HepG2 (cell line): Measurements from ENCODE around the gene TEX19. TPM values are rescaled to one million over a fixed set of nuclear protein-coding genes. Genes with fewer than 3 reads are reported as not detected.

Experiments
- AGO1 ChIP-seq: fragments of 200-400 bp; formaldehyde crosslinking; IDR thresholded peaks from 2 replicates; pipeline ENCODE4 v1.6.1; 2017; ENCODE audit warnings: mild to moderate bottlenecking, low read depth, low read length, moderate library complexity; ENCODE audit not compliant: poor library complexity, severe bottlenecking
- BCL6 ChIP-seq: IDR thresholded peaks from 2 replicates; pipeline ENCODE4 v1.6.1; 2016; ENCODE audit warnings: missing genetic modification reagents, missing compliant biosample characterization
- HIVEP1 ChIP-seq: sonication (generic); formaldehyde crosslinking; IDR thresholded peaks from 2 replicates; pipeline ENCODE4 v1.4.0; 2020; ENCODE audit warnings: mild to moderate bottlenecking, missing genetic modification reagents
- HMGXB3 ChIP-seq: sonication (generic); formaldehyde crosslinking; IDR thresholded peaks from 2 replicates; pipeline ENCODE4 v1.4.0; 2020; ENCODE audit warnings: missing genetic modification reagents, borderline replicate concordance
- KLF6 ChIP-seq: IDR thresholded peaks from 2 replicates; pipeline ENCODE4 v1.8.0; 2016; ENCODE audit warnings: missing biosample characterization, missing genetic modification reagents
- RBFOX2 ChIP-seq: fragments of 200-400 bp; formaldehyde crosslinking; IDR thresholded peaks from 2 replicates; pipeline ENCODE4 v1.6.1; 2017; ENCODE audit warnings: low read depth, mild to moderate bottlenecking, low read length
- ZBTB21 ChIP-seq: sonication (generic); formaldehyde crosslinking; IDR thresholded peaks from 2 replicates; pipeline ENCODE4 v1.4.0; 2020; ENCODE audit warnings: missing genetic modification reagents
- ZC3H4 ChIP-seq: sonication (generic); formaldehyde crosslinking; IDR thresholded peaks from 2 replicates; pipeline ENCODE4 v1.4.0; 2020; ENCODE audit warnings: missing genetic modification reagents, borderline replicate concordance
- ZKSCAN8 ChIP-seq: IDR thresholded peaks from 2 replicates; pipeline ENCODE4 v1.6.1; 2016; ENCODE audit warnings: borderline replicate concordance, missing genetic modification reagents, missing compliant biosample characterization
- ZNF136 ChIP-seq: sonication (generic); formaldehyde crosslinking; IDR thresholded peaks from 2 replicates; pipeline ENCODE4 v1.8.1; 2022; ENCODE audit warnings: low read depth, mild to moderate bottlenecking, moderate library complexity, missing genetic modification reagents
- ZNF256 ChIP-seq: sonication (generic); formaldehyde crosslinking; conservative IDR thresholded peaks from 2 replicates; pipeline ENCODE4 v1.4.0; 2020; ENCODE audit warnings: missing genetic modification reagents
- ZNF335 ChIP-seq: sonication (generic); formaldehyde crosslinking; IDR thresholded peaks from 2 replicates; pipeline ENCODE4 v1.4.0; 2020; ENCODE audit warnings: missing genetic modification reagents
- ZNF572 ChIP-seq: sonication (generic); formaldehyde crosslinking; IDR thresholded peaks from 2 replicates; pipeline ENCODE4 v1.5.1; 2020; ENCODE audit warnings: mild to moderate bottlenecking, missing genetic modification reagents
- polyA plus RNA-seq, 8 experiments: library from polyadenylated mRNA; depleted of rRNA in 3 of 8; stranded (reverse) in 7 of 8; unstranded in 1 of 8; fragments of >200 nt; fragmentation: Illumina TruSeq in 4 of 8; extraction: Trizol in 4 of 8; gene quantifications; 2 replicates each; pipeline versions ENCODE4 v1.2.1 to v1.2.3, GENCODE V29; 2011 to 2016; ENCODE audit warnings: low read depth in 4 of 8, missing spikeins in 1 of 8, mixed read lengths in 1 of 8; ENCODE audit not compliant: insufficient read depth in 1 of 8
- total RNA-seq, 5 experiments: library from RNA; depleted of rRNA; stranded (reverse); fragments of >200 nt; fragmentation: Illumina TruSeq; extraction: Trizol; gene quantifications; 2 replicates each; pipeline ENCODE4 v1.2.3, GENCODE V29; 2016; ENCODE audit warnings: low read depth in 1 of 5
- TF ChIP-seq, protein P1 (sequence below): IDR thresholded peaks from 2 replicates; pipeline ENCODE4 v1.6.1; 2016; ENCODE audit warnings: low read depth, borderline replicate concordance
- TF ChIP-seq, protein P2 (sequence below): sonication (generic); formaldehyde crosslinking; IDR thresholded peaks from 2 replicates; pipeline ENCODE4 v1.8.0; 2022; ENCODE audit warnings: mild to moderate bottlenecking, missing genetic modification reagents
- TF ChIP-seq, protein P3 (sequence below): sonication (generic); formaldehyde crosslinking; IDR thresholded peaks from 2 replicates; pipeline ENCODE4 v1.4.0; 2020; ENCODE audit warnings: low read depth, missing genetic modification reagents

Gene TEX19
- total and polyA plus RNA-seq, 2 of the 13 experiments (the other 11 are each of a cell fraction or from before 2014, with no cell fraction given): 1.3 to 6.0 TPM

DNA sequence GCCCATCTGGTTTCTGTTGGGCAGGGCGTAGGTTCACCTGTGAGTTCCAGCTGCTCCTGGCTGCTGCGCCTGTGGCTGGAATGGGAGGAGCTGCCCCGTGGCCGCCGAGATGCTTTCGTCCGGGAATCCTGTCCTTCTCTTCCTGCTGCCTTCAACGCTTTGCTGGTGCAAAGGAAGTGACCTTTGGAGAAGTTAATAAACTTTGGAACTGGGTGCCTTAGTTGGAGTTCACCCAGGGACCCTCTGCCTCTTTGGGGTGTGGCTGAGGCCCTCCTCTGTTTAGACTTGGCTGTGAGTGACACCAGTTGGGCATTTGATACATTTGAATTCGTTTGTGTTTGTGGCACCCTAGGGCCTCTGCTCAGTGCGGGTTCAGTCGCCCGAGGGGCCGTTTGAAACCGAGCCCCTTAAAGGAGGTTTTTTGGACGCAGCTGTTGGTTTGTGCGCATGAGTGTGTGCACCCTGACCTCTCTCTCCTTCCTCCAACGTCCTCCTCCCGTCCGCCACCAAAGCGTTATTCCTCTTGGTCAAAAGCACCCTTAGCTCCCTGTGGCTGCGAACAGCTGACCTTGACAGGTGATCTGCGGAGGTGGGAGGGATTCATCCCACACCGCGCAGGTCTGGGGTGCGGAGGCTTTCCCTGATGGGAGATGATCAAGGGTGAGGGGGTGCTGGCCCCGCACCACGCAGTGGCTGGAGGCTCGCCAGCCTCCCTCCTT, 16.5 kb upstream of the TEX19 start (continued):
- TF ChIP-seq ZKSCAN8 (0 out of 2 replicates have a peak, but pooled peaks have one; percentile 11), ZNF256 (CRISPR knock-in tag) (no peak), ZC3H4 (CRISPR knock-in tag) (0 out of 2 replicates have a peak, but pooled peaks have one; percentile 19), ZNF335 (CRISPR knock-in tag) (0 out of 2 replicates have a peak, but pooled peaks have one; percentile 29), RBFOX2 (0 out of 2 replicates have a peak, but pooled peaks have one; percentile 48), ZNF136 (CRISPR knock-in tag) (no peak), HMGXB3 (CRISPR knock-in tag) (0 out of 2 replicates have a peak, but pooled peaks have one; percentile 16), ZBTB21 (CRISPR knock-in tag) (no peak), BCL6 (CRISPR knock-in tag) (no peak), HIVEP1 (CRISPR knock-in tag) (0 out of 2 replicates have a peak, but pooled peaks have one; percentile 17), KLF6 (CRISPR knock-in tag) (0 out of 2 replicates have a peak, but pooled peaks have one; percentile 32), AGO1 (no peak), ZNF572 (no peak)
- TF ChIP-seq, protein P1, sequence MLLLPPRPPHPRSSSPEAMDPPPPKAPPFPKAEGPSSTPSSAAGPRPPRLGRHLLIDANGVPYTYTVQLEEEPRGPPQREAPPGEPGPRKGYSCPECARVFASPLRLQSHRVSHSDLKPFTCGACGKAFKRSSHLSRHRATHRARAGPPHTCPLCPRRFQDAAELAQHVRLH (CRISPR knock-in tag): 0 out of 2 replicates have a peak, but pooled peaks have one; percentile 31
- TF ChIP-seq, protein P2, sequence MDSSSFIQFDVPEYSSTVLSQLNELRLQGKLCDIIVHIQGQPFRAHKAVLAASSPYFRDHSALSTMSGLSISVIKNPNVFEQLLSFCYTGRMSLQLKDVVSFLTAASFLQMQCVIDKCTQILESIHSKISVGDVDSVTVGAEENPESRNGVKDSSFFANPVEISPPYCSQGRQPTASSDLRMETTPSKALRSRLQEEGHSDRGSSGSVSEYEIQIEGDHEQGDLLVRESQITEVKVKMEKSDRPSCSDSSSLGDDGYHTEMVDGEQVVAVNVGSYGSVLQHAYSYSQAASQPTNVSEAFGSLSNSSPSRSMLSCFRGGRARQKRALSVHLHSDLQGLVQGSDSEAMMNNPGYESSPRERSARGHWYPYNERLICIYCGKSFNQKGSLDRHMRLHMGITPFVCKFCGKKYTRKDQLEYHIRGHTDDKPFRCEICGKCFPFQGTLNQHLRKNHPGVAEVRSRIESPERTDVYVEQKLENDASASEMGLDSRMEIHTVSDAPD (CRISPR knock-in tag): no peak
- TF ChIP-seq, protein P3, sequence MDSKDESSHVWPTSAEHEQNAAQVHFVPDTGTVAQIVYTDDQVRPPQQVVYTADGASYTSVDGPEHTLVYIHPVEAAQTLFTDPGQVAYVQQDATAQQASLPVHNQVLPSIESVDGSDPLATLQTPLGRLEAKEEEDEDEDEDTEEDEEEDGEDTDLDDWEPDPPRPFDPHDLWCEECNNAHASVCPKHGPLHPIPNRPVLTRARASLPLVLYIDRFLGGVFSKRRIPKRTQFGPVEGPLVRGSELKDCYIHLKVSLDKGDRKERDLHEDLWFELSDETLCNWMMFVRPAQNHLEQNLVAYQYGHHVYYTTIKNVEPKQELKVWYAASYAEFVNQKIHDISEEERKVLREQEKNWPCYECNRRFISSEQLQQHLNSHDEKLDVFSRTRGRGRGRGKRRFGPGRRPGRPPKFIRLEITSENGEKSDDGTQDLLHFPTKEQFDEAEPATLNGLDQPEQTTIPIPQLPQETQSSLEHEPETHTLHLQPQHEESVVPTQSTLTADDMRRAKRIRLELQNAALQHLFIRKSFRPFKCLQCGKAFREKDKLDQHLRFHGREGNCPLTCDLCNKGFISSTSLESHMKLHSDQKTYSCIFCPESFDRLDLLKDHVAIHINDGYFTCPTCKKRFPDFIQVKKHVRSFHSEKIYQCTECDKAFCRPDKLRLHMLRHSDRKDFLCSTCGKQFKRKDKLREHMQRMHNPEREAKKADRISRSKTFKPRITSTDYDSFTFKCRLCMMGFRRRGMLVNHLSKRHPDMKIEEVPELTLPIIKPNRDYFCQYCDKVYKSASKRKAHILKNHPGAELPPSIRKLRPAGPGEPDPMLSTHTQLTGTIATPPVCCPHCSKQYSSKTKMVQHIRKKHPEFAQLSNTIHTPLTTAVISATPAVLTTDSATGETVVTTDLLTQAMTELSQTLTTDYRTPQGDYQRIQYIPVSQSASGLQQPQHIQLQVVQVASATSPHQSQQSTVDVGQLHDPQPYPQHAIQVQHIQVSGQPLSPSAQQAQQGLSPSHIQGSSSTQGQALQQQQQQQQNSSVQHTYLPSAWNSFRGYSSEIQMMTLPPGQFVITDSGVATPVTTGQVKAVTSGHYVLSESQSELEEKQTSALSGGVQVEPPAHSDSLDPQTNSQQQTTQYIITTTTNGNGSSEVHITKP (CRISPR knock-in tag): no peak
